Left renal pelvis (tissue), 4 donors: ENCODE data around the gene CEMIP2. TPM values are rescaled to one million over a fixed set of nuclear protein-coding genes. Genes with fewer than 3 reads are reported as not detected.
"Not testable (repeated sequence)": the region's sequence is repeated elsewhere in the genome, so short reads cannot be mapped to it uniquely, and the experiment has no call there.

ENCODE experiments used
- DNase-seq, 4 donors: peaks; one replicate each; pipeline ENCODE4 v3.0.0-alpha.2; 2013; ENCODE audit warnings: low read depth in 4 of 4, low spot score in 3 of 4
- polyA plus RNA-seq, 4 donors: library from polyadenylated mRNA; unstranded; fragments of 120-200 nt; gene quantifications; one replicate each; pipeline ENCODE4 v1.2.1, GENCODE V29; 2013; ENCODE audit not compliant: insufficient read length in 4 of 4

Gene CEMIP2
- polyA plus RNA-seq, 4 donors: 16.2 to 35.1 (median 27.5) TPM

GRCh38 chr9:71681104-71681707, 87.1 kb downstream of the CEMIP2 start:
- no peak for DNase-seq

DNA sequence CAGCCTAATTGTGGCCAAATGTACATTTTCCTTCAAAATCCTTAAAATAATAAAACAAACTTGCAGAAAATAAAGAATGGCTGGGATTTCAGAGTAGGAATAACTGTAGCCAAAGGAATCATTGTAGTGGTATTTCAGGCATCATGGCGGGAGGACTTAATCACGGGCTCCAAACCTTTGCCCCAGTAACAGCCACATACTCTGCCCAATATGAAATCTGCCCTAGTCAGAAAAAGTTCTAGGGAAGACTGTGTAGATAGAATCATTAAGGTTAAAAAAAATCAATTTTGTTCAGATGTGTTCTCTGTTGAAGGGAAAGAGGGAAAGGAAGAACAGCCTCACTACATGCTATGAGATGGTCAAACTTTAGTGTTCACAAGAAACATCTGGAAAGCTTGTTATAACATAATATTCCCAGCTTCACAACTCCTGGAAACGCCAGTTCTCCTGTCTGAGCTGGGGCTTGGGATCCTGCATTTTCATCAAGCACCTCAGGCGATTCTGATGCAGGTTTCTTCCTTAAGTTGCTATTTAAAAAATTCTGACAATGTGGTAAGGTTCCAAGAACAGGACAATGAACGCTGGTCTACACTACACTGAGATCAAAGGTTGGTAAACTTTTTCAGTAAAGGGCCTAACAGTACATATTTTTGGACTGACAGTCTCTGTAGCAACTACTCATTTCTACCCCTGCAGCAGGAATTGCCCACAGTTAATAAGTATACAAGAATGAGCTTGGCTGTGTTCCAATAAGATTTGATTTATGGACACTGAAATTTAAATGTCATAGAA, 87.9 kb downstream of the CEMIP2 start:
- DNase-seq: no peak

- no peak for DNase-seq
These were observed 89.3 kb downstream of the CEMIP2 start for GRCh38 chr9:71678999-71679398.

- no peak for DNase-seq
These were observed 91.1 kb downstream of the CEMIP2 start for GRCh38 chr9:71677209-71677608.

DNA sequence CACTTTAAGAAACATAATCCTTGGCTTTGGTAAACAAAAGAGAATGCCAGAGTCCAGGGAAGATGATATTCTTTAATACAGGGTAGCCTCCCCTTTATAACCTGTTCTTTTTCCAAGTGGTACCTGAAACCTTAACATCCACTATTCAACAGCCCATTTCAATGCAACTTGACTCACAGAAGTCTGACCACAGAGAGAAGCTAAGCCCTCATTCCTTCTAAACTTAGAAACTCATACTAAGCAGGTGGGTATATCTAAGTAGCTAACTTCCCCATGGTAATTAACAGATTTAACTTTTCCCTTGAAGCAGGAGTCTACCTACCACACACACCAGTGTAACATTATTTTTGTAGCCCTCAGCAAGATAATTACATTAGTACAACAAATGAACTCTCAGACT, 91.9 kb downstream of the CEMIP2 start:
- no peak for DNase-seq

DNA sequence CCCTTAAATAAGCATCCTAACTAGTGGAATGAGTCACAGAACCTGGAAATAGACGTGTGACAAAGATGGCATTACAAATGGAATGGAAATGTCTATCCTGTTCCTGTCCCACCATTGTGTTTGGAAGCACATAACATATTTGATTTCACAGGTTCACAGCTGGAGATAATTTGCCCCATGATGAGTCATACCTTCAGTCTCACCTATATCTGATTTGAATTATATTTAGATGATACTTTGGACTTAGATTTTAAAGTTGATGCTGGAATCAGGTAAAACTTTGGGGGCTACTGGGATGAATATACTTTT, 92.5 kb downstream of the CEMIP2 start:
- DNase-seq: no peak

GRCh38 chr9:71675105-71675856, 93.0 kb downstream of the CEMIP2 start:
- no peak for DNase-seq

- DNase-seq: no peak
These were observed 95.7 kb downstream of the CEMIP2 start for GRCh38 chr9:71672573-71672972.

DNA sequence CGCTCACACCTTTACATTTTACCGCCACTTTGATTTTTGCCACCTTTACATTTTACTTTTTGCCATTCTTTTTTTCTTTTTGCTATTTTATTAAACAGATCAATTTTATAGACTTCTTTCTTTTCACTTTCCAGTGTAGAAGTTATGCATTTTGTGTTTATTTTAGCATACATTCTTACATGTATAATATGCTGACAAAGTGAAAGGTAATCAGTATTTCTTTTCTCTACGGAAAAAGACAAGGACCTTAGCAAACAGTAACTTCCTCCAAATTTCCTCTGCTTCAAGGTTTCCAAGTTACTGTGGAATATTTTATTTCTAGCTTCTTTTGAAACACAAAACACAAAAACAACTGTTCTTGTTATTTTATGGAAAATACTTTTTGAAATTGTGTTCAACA, 97.0 kb downstream of the CEMIP2 start:
- DNase-seq: no peak

DNA sequence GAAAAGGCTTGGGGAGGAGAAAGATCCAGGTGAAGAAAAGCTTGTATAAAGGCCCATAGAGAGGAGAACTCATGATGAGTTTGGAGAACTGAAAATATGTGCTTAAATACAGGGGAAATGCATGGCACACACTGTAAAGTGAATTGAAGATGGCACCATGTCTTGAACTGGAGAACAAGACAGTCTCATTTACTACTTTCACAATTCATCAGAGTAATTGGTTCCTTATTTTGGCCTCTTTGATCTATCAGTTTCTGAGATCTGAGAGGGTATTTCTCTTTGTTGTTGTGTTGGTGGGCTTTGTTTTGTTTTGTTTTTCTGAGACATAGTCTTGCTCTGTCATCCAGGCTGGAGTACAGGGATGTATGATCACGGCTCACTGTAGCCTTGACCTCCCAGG, 98.2 kb downstream of the CEMIP2 start:
- DNase-seq: no peak

DNA sequence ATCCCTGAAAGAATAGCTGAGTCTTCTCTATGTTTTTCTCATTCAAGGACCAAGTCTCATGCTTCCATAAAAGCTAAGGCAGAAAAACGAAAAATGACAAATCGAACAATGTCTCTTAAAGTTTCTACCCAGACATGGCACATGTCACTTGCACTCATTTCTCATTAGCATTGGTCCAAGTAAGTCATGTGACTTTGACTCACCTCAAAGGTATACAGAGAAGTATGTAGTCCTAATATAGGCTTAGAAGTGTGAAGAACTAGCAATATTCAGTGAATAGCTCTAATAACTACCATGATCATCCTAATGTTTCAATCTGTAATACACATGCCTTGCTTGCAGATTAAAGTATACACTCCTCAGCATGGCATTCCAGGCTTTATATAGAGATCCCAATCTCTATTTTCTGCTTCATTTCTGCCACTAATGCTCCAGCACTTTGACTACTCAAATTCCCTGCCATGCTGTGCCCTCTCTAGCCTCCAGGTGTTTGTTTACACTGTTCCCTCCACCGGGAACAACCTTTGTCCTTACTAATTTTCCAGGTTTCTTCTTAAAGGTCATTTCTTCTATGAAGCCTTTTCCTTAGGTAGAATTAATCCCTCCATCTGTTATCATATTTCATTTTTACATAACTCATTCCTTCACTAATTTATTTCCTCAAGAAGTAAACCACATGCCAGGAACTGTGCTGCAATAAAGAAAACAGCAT, 98.9 kb downstream of the CEMIP2 start:
- DNase-seq: no peak

- no peak for DNase-seq
These were observed 99.6 kb downstream of the CEMIP2 start for GRCh38 chr9:71668717-71669116.

DNA sequence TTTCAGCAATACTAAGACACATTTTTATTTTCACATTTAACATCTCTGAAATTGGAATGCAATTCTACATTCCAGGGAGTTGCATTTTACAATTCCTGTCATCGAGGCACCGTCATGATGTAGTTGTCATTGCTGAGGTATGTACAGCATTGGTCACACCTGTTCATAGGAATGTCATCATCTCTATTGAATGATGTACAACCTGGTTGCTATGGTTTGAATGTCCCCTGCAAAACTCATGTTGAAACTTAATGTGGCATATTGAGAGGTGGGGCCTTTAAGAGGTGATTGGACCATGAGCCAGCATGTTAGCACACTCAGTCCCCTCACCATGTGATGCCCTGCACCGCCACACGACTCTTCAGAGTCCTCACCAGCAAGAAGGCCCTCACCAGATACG, 103.1 kb downstream of the CEMIP2 start:
- no peak for DNase-seq

DNA sequence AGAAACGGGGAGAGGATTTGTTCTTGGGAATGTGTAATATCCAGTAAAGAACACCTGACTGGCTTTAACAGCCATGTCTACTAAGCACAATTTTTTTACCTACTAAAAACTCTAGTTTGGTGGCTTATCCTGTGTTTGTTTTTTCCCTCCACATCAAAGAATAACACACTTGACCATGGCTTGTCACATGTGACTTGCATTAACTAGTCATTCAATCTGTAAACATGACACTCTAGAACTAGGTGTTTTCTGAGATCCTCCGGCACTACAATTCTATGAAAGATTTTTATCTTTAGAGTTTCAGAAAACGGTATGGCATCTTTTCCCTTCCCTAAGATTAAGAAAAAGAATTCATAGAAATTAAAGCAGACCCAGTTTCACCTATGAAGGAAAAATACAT, 103.7 kb downstream of the CEMIP2 start:
- DNase-seq: no peak

- no peak for DNase-seq
These were observed 104.3 kb downstream of the CEMIP2 start for GRCh38 chr9:71663931-71664459.

- no peak for DNase-seq
These were observed 105.1 kb downstream of the CEMIP2 start for GRCh38 chr9:71663216-71663615.

DNA sequence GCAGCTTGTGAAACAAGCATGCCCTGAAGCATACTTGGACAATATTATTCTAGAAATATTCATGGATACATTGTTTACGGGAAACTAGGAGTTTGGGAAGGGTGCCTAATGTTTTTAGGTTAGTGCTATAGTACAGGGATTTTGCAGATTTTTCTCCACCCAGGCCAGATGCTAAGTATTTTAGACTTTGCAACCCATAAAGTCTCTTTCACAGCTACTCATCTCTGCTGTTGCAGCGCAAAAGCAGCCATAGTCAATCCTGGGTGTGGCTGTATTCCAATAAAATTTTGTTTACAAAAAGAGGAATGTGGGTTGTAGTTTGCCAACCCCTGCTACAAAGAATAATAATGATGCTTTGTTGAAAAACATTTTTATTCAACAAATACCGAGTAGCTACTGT, 106.2 kb downstream of the CEMIP2 start:
- DNase-seq: no peak

DNA sequence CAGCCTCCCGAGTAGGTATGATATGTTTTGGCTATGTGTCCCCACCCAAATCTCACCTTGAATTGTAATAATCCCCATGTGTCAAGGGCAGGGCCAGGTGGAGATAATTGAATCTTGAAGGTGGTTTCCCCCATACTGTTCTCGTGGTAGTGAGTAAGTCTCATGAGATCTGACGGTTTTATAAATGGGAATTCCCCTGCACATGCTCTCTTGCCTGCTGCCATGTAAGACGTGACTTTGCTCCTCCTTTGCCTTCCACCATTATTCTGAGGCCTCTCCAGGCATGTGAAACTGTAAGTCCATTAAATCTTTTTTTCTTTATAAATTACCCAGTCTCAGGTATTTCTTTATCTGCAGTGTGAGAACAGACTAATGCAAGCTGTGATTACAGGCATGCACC, 111.0 kb downstream of the CEMIP2 start:
- not testable (repeated sequence) for DNase-seq

DNA sequence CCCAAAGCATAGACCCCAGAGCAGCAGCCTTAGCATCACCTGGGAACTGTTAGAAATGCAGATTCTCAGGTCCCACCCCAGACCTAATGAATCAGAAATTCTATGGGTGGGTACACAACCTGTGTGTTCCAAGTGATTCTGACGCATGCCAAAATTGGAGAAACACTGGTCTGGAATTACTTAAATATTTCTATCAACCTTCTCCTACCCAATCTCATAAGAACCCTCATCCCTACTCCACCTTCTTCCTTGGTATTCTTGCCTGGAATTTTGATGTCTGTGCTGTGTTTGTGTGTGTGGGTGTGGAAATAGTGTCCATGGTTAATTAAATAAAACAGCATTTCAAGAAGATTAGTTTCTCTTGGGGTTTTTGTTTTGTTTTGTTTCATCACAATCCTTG, 111.8 kb downstream of the CEMIP2 start:
- DNase-seq: no peak

DNA sequence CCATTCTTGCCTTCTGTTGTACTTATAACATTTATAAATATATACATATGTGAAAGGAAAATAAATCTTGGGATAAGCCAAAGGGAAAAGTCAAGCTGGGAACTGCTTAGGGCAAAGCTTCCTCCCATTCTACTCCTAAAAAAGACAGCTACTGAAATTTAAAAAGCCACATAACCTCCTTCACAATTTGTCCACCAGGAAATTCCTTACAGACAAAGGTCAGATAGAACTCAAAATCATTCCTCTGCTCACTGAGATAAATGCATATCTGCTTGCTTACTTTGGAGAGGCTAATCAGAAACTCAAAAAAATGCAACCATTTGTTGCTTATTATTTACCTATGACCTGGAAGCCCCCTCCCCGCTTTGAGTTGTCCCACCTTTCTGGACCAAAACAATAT, 112.5 kb downstream of the CEMIP2 start:
- no peak for DNase-seq

DNA sequence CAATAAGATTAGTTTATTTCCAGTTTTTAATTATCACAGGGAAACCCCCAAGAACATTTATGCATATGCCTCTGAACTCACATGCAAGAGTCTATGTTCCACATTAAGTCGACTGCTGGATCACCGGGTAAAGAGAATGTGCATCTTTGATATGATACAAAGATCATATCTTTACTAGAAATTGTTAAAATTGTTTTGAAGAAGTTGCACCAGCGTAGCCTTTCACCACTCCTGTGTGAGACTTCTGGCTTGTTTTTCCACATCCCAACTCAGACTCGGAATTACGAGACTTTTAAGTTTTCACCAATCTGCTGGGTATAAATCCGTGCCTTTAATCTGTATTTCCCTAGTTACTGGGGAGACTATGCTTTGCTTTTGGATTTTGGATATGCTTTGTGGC, 113.2 kb downstream of the CEMIP2 start:
- no peak for DNase-seq
